ENCODE data around the gene SIAH1. TPM values are rescaled to one million over a fixed set of nuclear protein-coding genes. Genes with fewer than 3 reads are reported as not detected.

SIAH1 gene
- total and polyA plus RNA-seq, 2 experiments from 2014 or later = 24.4 to 29.9 TPM

DNA sequence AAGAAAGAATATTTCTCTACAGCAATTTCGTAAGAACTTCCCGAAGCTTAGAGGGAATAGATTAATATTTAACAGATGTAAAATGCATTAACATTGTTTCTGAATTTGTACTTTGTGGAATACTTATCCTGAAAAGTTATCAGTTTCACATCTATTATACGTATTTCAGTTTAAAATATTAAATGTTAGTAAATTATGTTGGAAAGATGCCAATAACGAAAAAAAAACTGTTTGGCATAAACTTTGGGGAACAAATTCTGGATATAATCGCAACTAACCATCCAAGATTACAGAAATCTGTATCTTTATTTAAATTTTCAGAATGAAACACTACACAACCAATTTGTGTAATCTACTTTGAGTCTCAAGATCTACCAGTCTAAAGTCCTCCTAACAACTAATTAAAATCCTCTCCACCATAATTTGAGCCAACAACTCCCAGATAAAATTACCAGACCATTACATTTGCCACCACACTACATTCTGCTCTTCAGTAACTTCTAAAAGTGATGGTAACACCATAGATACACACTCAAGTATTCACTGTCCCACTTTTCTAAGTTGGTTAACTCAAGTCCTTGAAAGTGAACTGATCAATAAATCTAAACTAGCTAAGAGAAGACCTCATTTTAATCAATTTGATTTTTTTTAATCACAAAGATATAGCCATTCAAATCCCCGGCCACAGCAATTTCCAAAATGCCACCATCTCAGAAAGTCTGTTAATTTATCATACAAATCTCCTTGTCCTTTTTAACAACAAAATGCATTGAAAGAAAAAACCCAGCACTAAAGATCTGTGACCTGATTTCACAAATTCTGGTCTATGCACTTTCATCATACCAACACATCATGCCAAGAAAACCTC lies 2.0 kb downstream of the SIAH1 start:
- H3K27me3 ChIP-seq (replicated peaks; ENCODE audit: insufficient read depth) = no peaks in the 10 kb centered on the region
- no peaks in the 10 kb centered on the region for H3K36me3 ChIP-seq (ENCODE audit: low read depth)
- H3K27ac ChIP-seq = peak overlapping the region; percentile 91
- H3F3A ChIP-seq (ENCODE audit: insufficient read depth) = peaks cover 20% of the 10 kb centered on the region
- WGBS, 2 experiments (ENCODE audit: low coverage in 1 of 2, low lambda C conversion rate in 2 of 2, missing lambda C conversion rate in 2 of 2) = 8 to 11% methylated on average over 6 of the region's 6 CpGs
- in situ Hi-C loops (cut with MboI) = no loop called here
- peaks cover 21% of the 10 kb centered on the region for H3K4me1 ChIP-seq (ENCODE audit: insufficient read depth)
- H4K20me1 ChIP-seq (ENCODE audit: insufficient read depth) = peaks cover 9% of the 10 kb centered on the region
- peak overlapping the region; percentile 95 for H3K4me2 ChIP-seq (ENCODE audit: unreplicated experiment)
- peak overlapping the region; percentile 90 for H3K4me3 ChIP-seq
- peaks cover 62% of the 10 kb centered on the region for H3K79me2 ChIP-seq (ENCODE audit: insufficient read depth)
- peak overlapping the region; percentile 91 for H3K9ac ChIP-seq
- peak; percentile 78 for DNase-seq
- no peaks in the 10 kb centered on the region for H3K9me2 ChIP-seq (ENCODE audit: insufficient read depth)
- H3K9me3 ChIP-seq (ENCODE audit: low read depth) = no peaks in the 10 kb centered on the region
- H2AFZ ChIP-seq = no peak overlapping the region
- TF ChIP-seq EZH2phosphoT487 (IDR thresholded peaks at IDR 0.05; ENCODE audit: insufficient read depth, low read depth) (no peak), EZH2 (IDR thresholded peaks at IDR 0.05; ENCODE audit: insufficient read depth, poor library complexity, severe bottlenecking) (no peak)

DNA sequence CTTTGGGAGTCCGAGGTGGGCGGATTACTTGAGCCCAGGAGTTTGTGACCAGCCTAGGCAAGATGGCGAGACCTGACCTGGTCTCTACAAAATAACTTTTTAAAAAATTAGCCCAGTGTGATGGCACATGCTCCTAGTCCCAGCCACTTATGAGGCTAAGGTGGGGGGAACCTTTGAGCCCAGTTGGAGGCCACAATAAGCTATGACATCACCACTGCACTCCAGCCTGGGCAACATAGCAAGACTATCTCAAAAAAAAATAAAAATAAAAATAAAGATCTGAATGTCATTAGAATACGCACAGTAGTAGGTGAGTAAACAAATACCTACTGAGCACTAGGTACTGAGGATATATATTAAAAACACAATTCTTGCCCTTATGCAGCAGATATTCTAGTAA lies 3.1 kb downstream of the SIAH1 start:
- Histone ChIP-seq H3K4me1 (ENCODE audit: insufficient read depth) (peaks cover 21% of the 10 kb centered on the region), H3K27me3 (replicated peaks; ENCODE audit: insufficient read depth) (no peaks in the 10 kb centered on the region), H3K9me2 (ENCODE audit: insufficient read depth) (no peaks in the 10 kb centered on the region), H3K79me2 (ENCODE audit: insufficient read depth) (peaks cover 73% of the 10 kb centered on the region), H3K4me2 (ENCODE audit: unreplicated experiment) (peak overlapping the region; percentile 95), H3K9me3 (ENCODE audit: low read depth) (no peaks in the 10 kb centered on the region), H3F3A (ENCODE audit: insufficient read depth) (peaks cover 20% of the 10 kb centered on the region), H3K9ac (peak overlapping the region; percentile 91; the same call in 1 of the 2 replicates), H4K20me1 (ENCODE audit: insufficient read depth) (peaks cover 13% of the 10 kb centered on the region), H3K4me3 (peak overlapping the region; percentile 90), H3K27ac (peak overlapping the region; percentile 91; the same call in 1 of the 2 replicates), H3K36me3 (ENCODE audit: low read depth) (no peaks in the 10 kb centered on the region), H2AFZ (no peak overlapping the region)
- in situ Hi-C loops (cut with MboI) = no loop called here
- 95 to 97% methylated on average over 4 of the region's 4 CpGs for WGBS, 2 experiments (ENCODE audit: low coverage in 1 of 2, low lambda C conversion rate in 2 of 2, missing lambda C conversion rate in 2 of 2)
- no peak for DNase-seq
- TF ChIP-seq EZH2 (IDR thresholded peaks at IDR 0.05; ENCODE audit: insufficient read depth, poor library complexity, severe bottlenecking) (no peak), EZH2phosphoT487 (IDR thresholded peaks at IDR 0.05; ENCODE audit: insufficient read depth, low read depth) (no peak)

DNA sequence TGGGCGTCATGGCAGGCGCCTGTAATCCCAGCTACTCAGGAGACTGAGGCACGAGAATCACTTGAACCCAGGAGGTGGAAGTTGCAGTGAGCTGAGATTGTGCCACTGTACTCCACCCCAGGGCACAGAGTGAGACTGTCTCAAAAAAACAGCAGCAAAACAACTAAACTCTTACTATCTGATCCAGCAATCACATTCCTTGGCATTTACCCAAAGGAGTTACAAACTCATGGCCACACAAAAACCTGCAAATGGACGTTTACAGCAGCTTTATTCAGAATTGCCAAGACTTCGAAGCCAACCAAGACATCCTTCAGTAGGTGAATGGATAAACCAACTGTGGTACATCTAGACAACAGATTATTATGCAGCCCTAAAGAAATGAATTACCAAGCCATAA lies 4.0 kb downstream of the SIAH1 start:
- peak; percentile 53 for DNase-seq
- peaks cover 83% of the 10 kb centered on the region for H3K79me2 ChIP-seq (ENCODE audit: insufficient read depth)
- no peak overlapping the region for H2AFZ ChIP-seq
- H3K36me3 ChIP-seq (ENCODE audit: low read depth) = no peaks in the 10 kb centered on the region
- H3K9me3 ChIP-seq (ENCODE audit: low read depth) = no peaks in the 10 kb centered on the region
- no peak for TF ChIP-seq EZH2 (IDR thresholded peaks at IDR 0.05; ENCODE audit: insufficient read depth, poor library complexity, severe bottlenecking)
- no peak for TF ChIP-seq EZH2phosphoT487 (IDR thresholded peaks at IDR 0.05; ENCODE audit: insufficient read depth, low read depth)
- in situ Hi-C loops (cut with MboI) = no loop called here
- no peak overlapping the region for H3K9ac ChIP-seq
- H3K27me3 ChIP-seq (replicated peaks; ENCODE audit: insufficient read depth) = no peaks in the 10 kb centered on the region
- 61% methylated on average over 5 of the region's 5 CpGs for WGBS, 2 experiments (ENCODE audit: low coverage in 1 of 2, low lambda C conversion rate in 2 of 2, missing lambda C conversion rate in 2 of 2)
- no peak overlapping the region for H3K4me2 ChIP-seq (ENCODE audit: unreplicated experiment)
- peaks cover 21% of the 10 kb centered on the region for H3K4me1 ChIP-seq (ENCODE audit: insufficient read depth)
- peaks cover 20% of the 10 kb centered on the region for H3F3A ChIP-seq (ENCODE audit: insufficient read depth)
- H3K9me2 ChIP-seq (ENCODE audit: insufficient read depth) = no peaks in the 10 kb centered on the region
- peaks cover 13% of the 10 kb centered on the region for H4K20me1 ChIP-seq (ENCODE audit: insufficient read depth)
- no peak overlapping the region for H3K27ac ChIP-seq
- no peak overlapping the region for H3K4me3 ChIP-seq

DNA sequence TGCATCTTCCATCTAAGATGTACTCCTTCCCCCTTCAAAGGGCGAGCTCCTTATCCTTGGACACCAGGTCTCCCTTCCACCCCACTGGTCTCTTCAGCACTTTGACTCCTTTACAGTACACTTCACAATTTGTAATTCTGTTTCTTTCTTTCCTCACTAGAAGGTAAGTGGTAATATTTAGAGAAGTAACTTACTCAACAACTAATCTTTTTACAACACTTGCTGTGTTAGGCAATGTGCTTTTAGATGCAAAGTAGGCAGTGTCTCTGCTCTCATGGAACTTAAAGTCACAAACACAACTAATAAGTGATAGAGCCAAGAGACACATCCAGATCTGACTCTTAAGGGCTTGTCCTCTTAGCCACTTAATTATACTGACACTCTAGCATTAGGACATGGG lies 6.4 kb downstream of the SIAH1 start:
- no peaks in the 10 kb centered on the region for H3K9me2 ChIP-seq (ENCODE audit: insufficient read depth)
- no peaks in the 10 kb centered on the region for H3K36me3 ChIP-seq (ENCODE audit: low read depth)
- no peak overlapping the region for H3K4me2 ChIP-seq (ENCODE audit: unreplicated experiment)
- H3K4me1 ChIP-seq (ENCODE audit: insufficient read depth) = peaks cover 37% of the 10 kb centered on the region
- no peak for DNase-seq
- H3K4me3 ChIP-seq = no peak overlapping the region
- no peaks in the 10 kb centered on the region for H3K27me3 ChIP-seq (replicated peaks; ENCODE audit: insufficient read depth)
- H3F3A ChIP-seq (ENCODE audit: insufficient read depth) = peaks cover 15% of the 10 kb centered on the region
- no peak overlapping the region for H3K27ac ChIP-seq
- H2AFZ ChIP-seq = no peak overlapping the region
- 65 to 69% methylated on average over 1 of the region's 1 CpG for WGBS, 2 experiments (ENCODE audit: low coverage in 1 of 2, low lambda C conversion rate in 2 of 2, missing lambda C conversion rate in 2 of 2)
- no peak overlapping the region for H3K9ac ChIP-seq
- in situ Hi-C loops (cut with MboI) = no loop called here
- no peak for TF ChIP-seq EZH2phosphoT487 (IDR thresholded peaks at IDR 0.05; ENCODE audit: insufficient read depth, low read depth)
- no peak for TF ChIP-seq EZH2 (IDR thresholded peaks at IDR 0.05; ENCODE audit: insufficient read depth, poor library complexity, severe bottlenecking)
- H3K9me3 ChIP-seq (ENCODE audit: low read depth) = no peaks in the 10 kb centered on the region
- peaks cover 18% of the 10 kb centered on the region for H4K20me1 ChIP-seq (ENCODE audit: insufficient read depth)
- H3K79me2 ChIP-seq (ENCODE audit: insufficient read depth) = peaks cover 100% of the 10 kb centered on the region
